WTC11 (cell line): ENCODE data around the gene PIGU.

Source experiments
- CTCF ChIP-seq: fragments of 200-600 bp; IDR thresholded peaks from 2 replicates; pipeline ENCODE4 v1.8.0; 2022; ENCODE audit warnings: antibody characterized with exemption
- NFYB ChIP-seq: sonication (generic); formaldehyde crosslinking; conservative IDR thresholded peaks from 2 replicates; pipeline ENCODE4 v1.8.0; 2022; ENCODE audit warnings: low read depth, missing genetic modification reagents
- OVOL2 ChIP-seq: fragments of 250-450 bp; sonication (Bioruptor Pico); IDR thresholded peaks from 2 replicates; pipeline ENCODE4 v1.9.0; 2021; ENCODE audit warnings: mild to moderate bottlenecking, borderline replicate concordance
- STAT6 ChIP-seq: sonication (generic); formaldehyde crosslinking; conservative IDR thresholded peaks from 2 replicates; pipeline ENCODE4 v1.8.1; 2023; ENCODE audit warnings: mild to moderate bottlenecking, low read depth, missing genetic modification reagents, moderate library complexity
- TCF7 ChIP-seq: sonication (generic); formaldehyde crosslinking; IDR thresholded peaks from 2 replicates; pipeline ENCODE4 v1.8.0; 2022; ENCODE audit warnings: mild to moderate bottlenecking, low read depth, missing genetic modification reagents, moderate library complexity
- ZMAT4 ChIP-seq: fragments of 250-450 bp; sonication (Bioruptor Pico); IDR thresholded peaks from 2 replicates; pipeline ENCODE4 v1.9.0; 2021; ENCODE audit warnings: mild to moderate bottlenecking

- TF ChIP-seq CTCF = no peak
- no peak for TF ChIP-seq TCF7 (CRISPR knock-in tag)
- TF ChIP-seq OVOL2 (CRISPR knock-in tag) = no peak
- no peak for TF ChIP-seq STAT6 (CRISPR knock-in tag)
- TF ChIP-seq ZMAT4 (CRISPR knock-in tag) = no peak
- no peak for TF ChIP-seq NFYB (CRISPR knock-in tag)
Observed at GRCh38 chr20:34512266-34512954, 164.5 kb downstream of the PIGU start.
